GM19239 (cell line): Measurements from ENCODE around the gene PMVK.
"Not testable (repeated sequence)": the region's sequence is repeated elsewhere in the genome, so short reads cannot be mapped to it uniquely, and the experiment has no call there.

Experiments
- DNase-seq: peaks from one replicate; pipeline ENCODE4 v3.0.0; 2011; ENCODE audit warnings: low spot score; ENCODE audit not compliant: insufficient read length
- FAIRE-seq: peaks from 2 replicates; lab custom pipeline; 2011; peaks lifted over from hg19 to GRCh38; lab: Jason Lieb, UNC

Gene PMVK

GRCh38 chr1:154936555-154937084 is at the start of gene PMVK:
Gene PMVK (minus strand): TSS chr1:154936719. CDS start chr1:154936685, 34 bp downstream.
- FAIRE-seq (peak; percentile 90), DNase-seq (peak; percentile 80)

- DNase-seq (no peak), FAIRE-seq (no peak)
Observed at GRCh38 chr1:154983776-154984466, 47.4 kb upstream of the PMVK start.

- peak; percentile 96 for DNase-seq
- FAIRE-seq = peak; percentile 98
Observed at GRCh38 chr1:154982897-154983648, 46.6 kb upstream of the PMVK start, which contains the start of gene FLAD1. Gene FLAD1 (plus strand): TSS chr1:154983344. CDS start chr1:154983695, 351 bp downstream.

GRCh38 chr1:154982341-154982740 is 45.8 kb upstream of the PMVK start:
- no peak for FAIRE-seq

GRCh38 chr1:154978360-154978759 is 41.8 kb upstream of the PMVK start:
- FAIRE-seq = no peak

More at GRCh38 chr1:154982341-154982740, 45.8 kb upstream of the PMVK start:
- DNase-seq = no peak

GRCh38 chr1:154977762-154978161 is 41.2 kb upstream of the PMVK start:
- FAIRE-seq, DNase-seq: not testable (repeated sequence)

More at GRCh38 chr1:154978360-154978759, 41.8 kb upstream of the PMVK start:
- DNase-seq = no peak

- FAIRE-seq (peak; percentile 63), DNase-seq (no peak)
Observed at GRCh38 chr1:154975409-154976059, 39.0 kb upstream of the PMVK start.

GRCh38 chr1:154974808-154975408 is 38.4 kb upstream of the PMVK start:
- DNase-seq = peak; percentile 65
- no peak for FAIRE-seq

GRCh38 chr1:154974102-154974807 is 37.7 kb upstream of the PMVK start, which contains the start of gene CKS1B:
Gene CKS1B (plus strand): TSS chr1:154974681. CDS start chr1:154974746, 65 bp downstream.
- FAIRE-seq = peak; percentile 99
- DNase-seq = peak; percentile 88

- FAIRE-seq (no peak), DNase-seq (peak; percentile 84)
Observed at GRCh38 chr1:154973344-154974101, 37.0 kb upstream of the PMVK start.

GRCh38 chr1:154972517-154973343 is 36.2 kb upstream of the PMVK start:
- DNase-seq = no peak
- FAIRE-seq = no peak

- DNase-seq (no peak), FAIRE-seq (no peak)
Observed at GRCh38 chr1:154972213-154972516, 35.6 kb upstream of the PMVK start.

- DNase-seq = no peak
- no peak for FAIRE-seq
Observed at GRCh38 chr1:154971341-154971998, 35.0 kb upstream of the PMVK start.

- FAIRE-seq (no peak), DNase-seq (peak; percentile 30)
Observed at GRCh38 chr1:154970631-154971340, 34.3 kb upstream of the PMVK start, which contains the start of gene SHC1. Gene SHC1 (minus strand): TSS chr1:154970747. CDS start chr1:154970526, 221 bp downstream.

- DNase-seq (no peak), FAIRE-seq (no peak)
Observed at GRCh38 chr1:154969860-154970452, 33.4 kb upstream of the PMVK start.

GRCh38 chr1:154969246-154969645 is 32.7 kb upstream of the PMVK start:
- FAIRE-seq (no peak), DNase-seq (no peak)
